Measurements from ENCODE around the gene DACH1. TPM values are rescaled to one million over a fixed set of nuclear protein-coding genes. Genes with fewer than 3 reads are reported as not detected.

Gene DACH1
- total and polyA plus RNA-seq, 11 donors, result 1.2 to 3.8 (median 2.1) TPM

- no peak for ATAC-seq
- Histone ChIP-seq H3K4me3 (no peak overlapping the region), H3K36me3 (no peaks in the 10 kb centered on the region), H3K9me3 (no peaks in the 10 kb centered on the region), H3K27me3 (peaks cover 0 to under 1% (median 0%) of the 10 kb centered on the region in 9 donors), H3K4me1 (peaks cover 0 to 14% (median 0%) of the 10 kb centered on the region in 12 donors), H3K27ac (no peak overlapping the region)
- TF ChIP-seq POLR2A (IDR thresholded peaks at IDR 0.05), result no peak
- no peak for TF ChIP-seq CTCF (IDR thresholded peaks at IDR 0.05)
- intact Hi-C loops (cut with DNase I), result loop anchor here in 1 of 10 donors (10.0 kb wide), 1 partner anchor 66 kb away; the partner anchor contains the start of gene DACH1
- 95 to 97% (median 95%) methylated on average over 1 of the region's 1 CpG for WGBS, 4 donors
- no peak for DNase-seq
Observed at GRCh38 chr13:71798707-71799106, 68.3 kb downstream of the DACH1 start.

- Histone ChIP-seq H3K4me1 (peaks cover 0 to 8% (median 0%) of the 10 kb centered on the region in 12 donors), H3K36me3 (no peaks in the 10 kb centered on the region), H3K27ac (no peak overlapping the region), H3K4me3 (no peak overlapping the region), H3K9me3 (no peaks in the 10 kb centered on the region), H3K27me3 (peaks cover 0 to 3% (median 0%) of the 10 kb centered on the region in 9 donors)
- intact Hi-C loops (cut with DNase I), result loop anchor here in 1 of 10 donors (10.0 kb wide), 1 partner anchor 67 kb away; the partner anchor contains the start of gene DACH1
- 52 to 67% (median 64%) methylated on average over 5 of the region's 5 CpGs for WGBS, 4 donors
- TF ChIP-seq CTCF (IDR thresholded peaks at IDR 0.05) (no peak), POLR2A (IDR thresholded peaks at IDR 0.05) (no peak)
- ATAC-seq, result no peak
- DNase-seq, result no peak
Observed at GRCh38 chr13:71797517-71797916, 69.5 kb downstream of the DACH1 start.

GRCh38 chr13:71789693-71790329, 77.2 kb downstream of the DACH1 start:
- peak overlapping the region in 1 of 12 donors; percentile 13 for H3K4me3 ChIP-seq
- 64 to 69% (median 65%) methylated on average over 5 of the region's 5 CpGs for WGBS, 4 donors
- no peak for TF ChIP-seq POLR2A (IDR thresholded peaks at IDR 0.05)
- no peak for TF ChIP-seq CTCF (IDR thresholded peaks at IDR 0.05)

GRCh38 chr13:71789037-71789436, 78.0 kb downstream of the DACH1 start:
- intact Hi-C loops (cut with DNase I), result loop anchor here in 1 of 10 donors (5.0 kb wide), 1 partner anchor 78 kb away; the partner anchor contains the start of gene DACH1
- Histone ChIP-seq H3K27me3 (peaks cover 0 to 3% (median 0%) of the 10 kb centered on the region in 9 donors), H3K9me3 (no peaks in the 10 kb centered on the region), H3K27ac (no peak overlapping the region), H3K4me3 (no peak overlapping the region), H3K4me1 (peaks cover 0 to 3% (median 0%) of the 10 kb centered on the region in 12 donors), H3K36me3 (no peaks in the 10 kb centered on the region)
- ATAC-seq (no peak), DNase-seq (no peak)
- TF ChIP-seq POLR2A (IDR thresholded peaks at IDR 0.05), result no peak
- TF ChIP-seq CTCF (IDR thresholded peaks at IDR 0.05), result no peak

More at GRCh38 chr13:71789693-71790329, 77.2 kb downstream of the DACH1 start:
- no peaks in the 10 kb centered on the region for H3K9me3 ChIP-seq
- ATAC-seq (no peak), DNase-seq (no peak)
- H3K4me1 ChIP-seq, result peaks cover 0 to 3% (median 0%) of the 10 kb centered on the region in 12 donors
- peak overlapping the region in 1 of 12 donors; percentile 31 for H3K27ac ChIP-seq
- peaks cover 0 to 3% (median 0%) of the 10 kb centered on the region in 9 donors for H3K27me3 ChIP-seq
- no peaks in the 10 kb centered on the region for H3K36me3 ChIP-seq
- intact Hi-C loops (cut with DNase I), result loop anchor here in 2 of 10 donors (5.0 to 10.0 kb wide), 2 partner anchors 75 to 77 kb away; partner anchors contain the start of gene DACH1 (in 2 of the 2)
